ENCODE results near the gene MCM10. TPM values are rescaled to one million over a fixed set of nuclear protein-coding genes. Genes with fewer than 3 reads are reported as not detected.

The MCM10 gene
- total RNA-seq, 1 donor from 2014 or later = 6.3 TPM

- no peak for DNase-seq
Observed at GRCh38 chr10:13167568-13167967, 6.2 kb downstream of the MCM10 start.

GRCh38 chr10:13168781-13169180 is 7.4 kb downstream of the MCM10 start:
- no peak for DNase-seq

- DNase-seq = no peak
Observed at GRCh38 chr10:13173616-13174015, 12.3 kb downstream of the MCM10 start.

- DNase-seq = no peak
Observed at GRCh38 chr10:13180788-13181187, 19.4 kb downstream of the MCM10 start.

GRCh38 chr10:13182424-13182823 is 21.1 kb downstream of the MCM10 start:
- no peak for DNase-seq

- no peak for DNase-seq
Observed at GRCh38 chr10:13183625-13184024, 22.3 kb downstream of the MCM10 start.

- no peak for DNase-seq
Observed at GRCh38 chr10:13184276-13184675, 22.9 kb downstream of the MCM10 start.

GRCh38 chr10:13184730-13185514 is 23.6 kb downstream of the MCM10 start:
- DNase-seq = no peak

GRCh38 chr10:13187135-13187534 is 25.8 kb downstream of the MCM10 start:
- DNase-seq = no peak

GRCh38 chr10:13188593-13188992 is 27.2 kb downstream of the MCM10 start:
- DNase-seq = no peak

GRCh38 chr10:13189961-13190360 is 28.6 kb downstream of the MCM10 start:
- no peak for DNase-seq

- no peak for DNase-seq
Observed at GRCh38 chr10:13190816-13191215, 29.5 kb downstream of the MCM10 start.

GRCh38 chr10:13191362-13191761 is 30.0 kb downstream of the MCM10 start:
- DNase-seq = no peak

GRCh38 chr10:13193637-13194036 is 32.3 kb downstream of the MCM10 start:
- no peak for DNase-seq

GRCh38 chr10:13195016-13195415 is 33.7 kb downstream of the MCM10 start:
- no peak for DNase-seq

GRCh38 chr10:13201132-13201531 is 39.8 kb downstream of the MCM10 start:
- DNase-seq = no peak

GRCh38 chr10:13206091-13206490 is 44.7 kb downstream of the MCM10 start:
- DNase-seq = no peak

- peak; percentile 70 for DNase-seq
Observed at GRCh38 chr10:13206546-13207443, 45.4 kb downstream of the MCM10 start.

- no peak for DNase-seq
Observed at GRCh38 chr10:13213163-13213562, 51.8 kb downstream of the MCM10 start.

- no peak for DNase-seq
Observed at GRCh38 chr10:13218878-13219277, 57.5 kb downstream of the MCM10 start.

GRCh38 chr10:13219685-13220670 is 58.6 kb downstream of the MCM10 start:
- DNase-seq = peak; percentile 13

GRCh38 chr10:13221572-13221971 is 60.2 kb downstream of the MCM10 start:
- DNase-seq = no peak

GRCh38 chr10:13222151-13222550 is 60.8 kb downstream of the MCM10 start:
- DNase-seq = no peak

Measured in dermis blood vessel endothelial cell (primary cell).